Lower leg skin (tissue), 4 donors: ENCODE results near the gene JPT2. TPM values are rescaled to one million over a fixed set of nuclear protein-coding genes. Genes with fewer than 3 reads are reported as not detected.

ENCODE experiments used
- DNase-seq, 2 donors: peaks; one replicate each; pipeline ENCODE4 v3.0.0-alpha.2; 2019; ENCODE audit warnings: low spot score in 2 of 2
- H3K4me3 ChIP-seq: fragments of 200-600 bp; sonication (generic); 2 replicates; pipeline ENCODE4 v1.5.1; 2017; ENCODE audit warnings: mild to moderate bottlenecking, low read depth; ENCODE audit not compliant: poor library complexity, severe bottlenecking
- POLR2A ChIP-seq, 2 donors: fragments of 450-650 bp; IDR thresholded peaks; one replicate each; pipeline ENCODE4 v1.6.1; 2016 to 2017; ENCODE audit warnings: antibody characterized with exemption in 2 of 2, mild to moderate bottlenecking in 1 of 2, moderate library complexity in 1 of 2
- WGBS, 2 donors: methylation state at CpG; one replicate each; pipeline ENCODE4 v1.1.5; 2018; 5-methylcytosine and 5-hydroxymethylcytosine counted together
- intact Hi-C: fragments of 100-400 bp; cut with DNase I; formaldehyde crosslinking; loops from one replicate; pipeline ENCODE4 v1.15.0; 2023; ENCODE audit warnings: low total_unique reads
- total RNA-seq, 4 donors: library from RNA; depleted of rRNA; stranded (reverse); fragments of >200 nt; gene quantifications; one replicate each; pipeline ENCODE4 v1.1.0, GENCODE V29; 2016
- TF ChIP-seq, protein P1 (sequence below), 3 donors: fragments of 450-650 bp; IDR thresholded peaks; one replicate each; pipeline ENCODE4 v1.5.1; 2016; ENCODE audit warnings: antibody characterized with exemption in 3 of 3, mild to moderate bottlenecking in 3 of 3, moderate library complexity in 2 of 3

The JPT2 gene
- total RNA-seq, 4 donors from 2014 or later: 23.3 to 40.1 (median 38.1) TPM

GRCh38 chr16:1653023-1653422 lies 25.1 kb upstream of the JPT2 start:
- TF ChIP-seq, protein P1, sequence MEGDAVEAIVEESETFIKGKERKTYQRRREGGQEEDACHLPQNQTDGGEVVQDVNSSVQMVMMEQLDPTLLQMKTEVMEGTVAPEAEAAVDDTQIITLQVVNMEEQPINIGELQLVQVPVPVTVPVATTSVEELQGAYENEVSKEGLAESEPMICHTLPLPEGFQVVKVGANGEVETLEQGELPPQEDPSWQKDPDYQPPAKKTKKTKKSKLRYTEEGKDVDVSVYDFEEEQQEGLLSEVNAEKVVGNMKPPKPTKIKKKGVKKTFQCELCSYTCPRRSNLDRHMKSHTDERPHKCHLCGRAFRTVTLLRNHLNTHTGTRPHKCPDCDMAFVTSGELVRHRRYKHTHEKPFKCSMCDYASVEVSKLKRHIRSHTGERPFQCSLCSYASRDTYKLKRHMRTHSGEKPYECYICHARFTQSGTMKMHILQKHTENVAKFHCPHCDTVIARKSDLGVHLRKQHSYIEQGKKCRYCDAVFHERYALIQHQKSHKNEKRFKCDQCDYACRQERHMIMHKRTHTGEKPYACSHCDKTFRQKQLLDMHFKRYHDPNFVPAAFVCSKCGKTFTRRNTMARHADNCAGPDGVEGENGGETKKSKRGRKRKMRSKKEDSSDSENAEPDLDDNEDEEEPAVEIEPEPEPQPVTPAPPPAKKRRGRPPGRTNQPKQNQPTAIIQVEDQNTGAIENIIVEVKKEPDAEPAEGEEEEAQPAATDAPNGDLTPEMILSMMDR (IDR thresholded peaks at IDR 0.05): no peak
- no peak for TF ChIP-seq POLR2A (IDR thresholded peaks at IDR 0.05)
- no peak overlapping the region for H3K4me3 ChIP-seq
- 96 to 97% methylated on average over 11 to 15 of the region's 15 CpGs for WGBS, 2 donors
- no peak for DNase-seq
- intact Hi-C loops: no loop called here

GRCh38 chr16:1654505-1655268 lies 23.4 kb upstream of the JPT2 start:
- intact Hi-C loops: no loop called here
- H3K4me3 ChIP-seq: no peak overlapping the region
- WGBS, 2 donors: 45 to 58% methylated on average over 32 of the region's 32 CpGs
- TF ChIP-seq POLR2A (IDR thresholded peaks at IDR 0.05): no peak
- TF ChIP-seq, protein P1 (IDR thresholded peaks at IDR 0.05): no peak
- DNase-seq: peak in 1 of 2 donors; percentile 49

DNA sequence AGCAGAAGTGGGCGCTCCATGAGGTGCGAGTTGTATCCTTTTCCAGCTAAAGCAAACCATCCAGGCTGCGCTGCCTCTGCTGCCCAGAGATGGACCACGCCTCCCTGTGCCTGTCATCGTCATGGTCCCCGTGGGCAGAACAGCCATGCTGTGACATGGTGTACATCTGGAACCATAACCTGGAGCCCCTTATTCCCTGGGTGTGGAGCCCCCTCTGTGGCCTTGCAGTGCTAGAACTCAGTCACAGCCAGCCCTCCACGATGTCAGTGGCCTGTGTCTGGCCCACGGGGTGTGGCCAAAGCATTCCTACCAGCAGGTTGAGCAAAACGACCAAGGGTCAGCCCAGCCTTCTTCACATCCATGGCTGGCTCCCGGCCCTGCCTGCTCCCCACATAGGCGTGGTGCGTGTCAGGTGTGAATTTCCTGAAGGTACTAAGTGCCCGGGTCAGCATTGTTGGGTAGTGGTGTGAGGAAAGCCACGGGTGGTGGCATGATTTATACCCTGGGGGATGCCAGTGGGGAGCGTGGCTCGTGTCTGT lies 22.7 kb upstream of the JPT2 start:
- no peak for TF ChIP-seq POLR2A (IDR thresholded peaks at IDR 0.05)
- TF ChIP-seq, protein P1 (IDR thresholded peaks at IDR 0.05): no peak
- H3K4me3 ChIP-seq: no peak overlapping the region
- 70 to 79% methylated on average over 10 to 16 of the region's 16 CpGs for WGBS, 2 donors
- intact Hi-C loops: no loop called here
- DNase-seq: no peak

DNA sequence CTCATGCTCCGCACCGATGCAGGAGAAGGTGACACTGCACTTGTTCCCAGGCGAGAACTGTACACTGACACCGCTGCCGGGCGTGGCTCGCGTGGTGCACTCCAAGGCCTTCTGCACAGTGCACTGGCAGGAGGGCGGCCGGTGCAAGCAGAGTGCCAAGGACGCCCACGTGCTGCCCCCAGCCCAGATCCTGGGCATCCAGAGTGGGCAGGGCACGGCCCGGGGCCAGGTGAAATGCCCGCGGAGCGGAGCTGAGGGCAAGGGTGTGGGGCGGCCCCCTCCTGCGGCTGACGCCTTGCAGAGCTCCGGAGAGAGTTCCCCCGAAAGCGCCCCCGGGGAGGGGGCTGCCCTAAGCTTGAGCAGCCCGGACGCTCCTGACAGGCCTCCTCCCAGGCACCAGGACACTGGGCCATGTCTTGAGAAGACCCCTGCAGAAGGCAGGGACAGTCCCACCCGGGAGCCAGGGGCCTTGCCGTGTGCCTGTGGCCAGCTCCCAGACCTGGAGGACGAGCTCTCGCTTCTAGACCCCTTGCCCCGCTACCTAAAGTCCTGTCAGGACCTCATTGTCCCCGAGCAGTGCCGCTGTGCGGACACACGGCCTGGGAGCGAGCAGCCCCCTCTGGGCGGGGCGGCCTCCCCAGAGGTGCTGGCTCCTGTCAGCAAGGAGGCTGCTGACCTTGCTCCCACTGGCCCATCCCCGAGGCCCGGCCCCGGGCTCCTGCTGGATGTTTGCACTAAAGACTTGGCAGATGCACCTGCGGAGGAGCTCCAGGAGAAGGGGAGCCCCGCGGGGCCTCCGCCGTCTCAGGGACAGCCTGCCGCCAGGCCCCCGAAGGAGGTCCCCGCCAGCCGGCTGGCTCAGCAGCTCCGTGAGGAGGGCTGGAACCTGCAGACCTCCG lies 21.9 kb upstream of the JPT2 start:
- DNase-seq: no peak
- 86 to 88% methylated on average over 14 to 40 of the region's 52 CpGs for WGBS, 2 donors
- no peak overlapping the region for H3K4me3 ChIP-seq
- TF ChIP-seq, protein P1 (IDR thresholded peaks at IDR 0.05): no peak
- no peak for TF ChIP-seq POLR2A (IDR thresholded peaks at IDR 0.05)
- intact Hi-C loops: no loop called here

DNA sequence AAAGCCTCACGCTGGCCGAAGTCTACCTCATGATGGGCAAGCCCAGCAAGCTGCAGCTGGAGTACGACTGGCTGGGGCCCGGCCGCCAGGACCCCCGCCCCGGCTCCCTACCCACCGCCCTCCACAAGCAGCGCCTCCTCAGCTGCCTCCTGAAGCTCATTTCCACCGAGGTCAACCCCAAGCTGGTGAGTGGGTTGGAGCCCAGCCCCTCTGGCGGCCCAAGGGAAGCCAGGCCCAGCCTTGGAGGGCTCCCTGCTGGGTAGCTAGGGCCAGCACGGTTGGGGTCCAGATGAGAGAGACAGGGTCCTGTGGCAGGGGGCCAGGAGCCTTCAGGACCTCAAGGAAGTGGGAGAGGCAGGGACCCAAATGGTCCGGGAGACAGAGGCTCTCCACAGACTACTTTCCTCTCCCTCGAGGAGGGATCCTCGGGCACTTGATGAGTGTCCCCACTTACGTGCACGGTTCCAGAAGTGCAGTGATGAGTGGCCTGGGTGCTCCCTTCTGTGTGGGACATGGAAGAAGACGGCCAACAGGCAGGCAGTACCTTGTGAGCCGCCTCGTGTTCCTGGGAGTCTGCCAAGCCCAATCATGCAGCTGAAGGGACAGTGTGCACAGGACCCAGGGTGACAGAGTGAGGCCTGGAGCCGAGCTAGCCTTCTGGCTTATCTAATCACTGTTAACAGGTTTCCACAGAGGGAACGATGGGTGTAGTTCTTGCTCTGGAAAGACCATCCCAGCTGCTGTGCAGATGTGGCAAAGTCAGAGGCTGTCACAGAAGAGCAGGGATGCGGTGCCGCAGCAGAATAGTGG lies 21.1 kb upstream of the JPT2 start:
- 88 to 92% methylated on average over 23 to 24 of the region's 24 CpGs for WGBS, 2 donors
- no peak overlapping the region for H3K4me3 ChIP-seq
- no peak for TF ChIP-seq POLR2A (IDR thresholded peaks at IDR 0.05)
- TF ChIP-seq, protein P1 (IDR thresholded peaks at IDR 0.05): no peak
- DNase-seq: no peak
- intact Hi-C loops: no loop called here
